Measurements from ENCODE around the gene IRF7. TPM values are rescaled to one million over a fixed set of nuclear protein-coding genes. Genes with fewer than 3 reads are reported as not detected.
A peak's percentile ranks its signal among the peaks of the same experiment; 100 is the strongest.

The IRF7 gene
- total and polyA plus RNA-seq, 2 experiments from 2014 or later = 12.3 to 17.3 TPM

GRCh38 chr11:568306-569157, 47.2 kb downstream of the IRF7 start (continued):
- no peak for TF ChIP-seq ZNF462 (CRISPR knock-in tag; IDR thresholded peaks at IDR 0.05)
- TF ChIP-seq EZH2 (IDR thresholded peaks at IDR 0.05; ENCODE audit: low read depth, unreplicated experiment) = no peak

GRCh38 chr11:567629-568292, 48.0 kb downstream of the IRF7 start:
- peak; percentile 9 for ATAC-seq
- Mint-ChIP-seq H3K36me3 (ENCODE audit: low read depth) (no peaks in the 10 kb centered on the region; the same call in 2 of the 3 replicates), H3K27me3 (ENCODE audit: insufficient read depth, low read depth, poor library complexity) (peaks cover 22% of the 10 kb centered on the region), H3K4me3 (peak overlapping the region; percentile 75), H3K9me3 (no peaks in the 10 kb centered on the region), H3K4me1 (peaks cover 11% of the 10 kb centered on the region), H3K27ac (no peak overlapping the region)
- peak overlapping the region; percentile 59 for H3K4me3 ChIP-seq
- H2AFZ ChIP-seq = no peak overlapping the region
- H3K27me3 ChIP-seq (ENCODE audit: insufficient read depth) = peaks cover 11% of the 10 kb centered on the region; the same call in 1 of the 2 replicates
- no peak for DNase-seq (ENCODE audit: low spot score)
- peaks cover 20% of the 10 kb centered on the region; the same call in 1 of the 2 replicates for H3K4me1 ChIP-seq (ENCODE audit: insufficient read depth)
- peaks cover 3% of the 10 kb centered on the region for H3F3A ChIP-seq (replicated peaks; ENCODE audit: low read depth)
- peaks cover 5% of the 10 kb centered on the region for H4K20me1 ChIP-seq (replicated peaks; ENCODE audit: insufficient read depth)
- no peaks in the 10 kb centered on the region for H3K36me3 ChIP-seq (ENCODE audit: insufficient read depth)
- H3K79me2 ChIP-seq (replicated peaks; ENCODE audit: insufficient read depth) = no peaks in the 10 kb centered on the region
- H3K4me2 ChIP-seq = peak overlapping the region; percentile 81
- no peak overlapping the region for H3K27ac ChIP-seq (ENCODE audit: low read depth)
- no peaks in the 10 kb centered on the region for H3K9me2 ChIP-seq (ENCODE audit: insufficient read depth)
- TF ChIP-seq EZH2 (IDR thresholded peaks at IDR 0.05; ENCODE audit: low read depth, unreplicated experiment) = no peak
- TF ChIP-seq ZNF462 (CRISPR knock-in tag; IDR thresholded peaks at IDR 0.05) = no peak
- no peak for TF ChIP-seq ZNF331 (CRISPR knock-in tag; IDR thresholded peaks at IDR 0.05; ENCODE audit: low read depth)
- no peak for TF ChIP-seq POLR2AphosphoS5 (IDR thresholded peaks at IDR 0.05; ENCODE audit: low read depth)
- TF ChIP-seq STAT1 (IDR thresholded peaks at IDR 0.05; ENCODE audit: unreplicated experiment) = no peak
